GOT3 (cell line): ENCODE measurements around the gene ATXN7L1.

Source experiments
- DNase-seq: peaks from one replicate; lab custom pipeline; 2025; ENCODE audit warnings: mixed read lengths; lab: John Stamatoyannopoulos, UW

ATXN7L1 gene

GRCh38 chr7:105675934-105676371 is 200.4 kb downstream of the ATXN7L1 start:
- no peak for DNase-seq

GRCh38 chr7:105674200-105674920 is 202.0 kb downstream of the ATXN7L1 start:
- DNase-seq = no peak

GRCh38 chr7:105673367-105674084 is 202.9 kb downstream of the ATXN7L1 start:
- no peak for DNase-seq

- no peak for DNase-seq
These were observed 203.6 kb downstream of the ATXN7L1 start for GRCh38 chr7:105672801-105673200.

- DNase-seq = no peak
These were observed 210.1 kb downstream of the ATXN7L1 start for GRCh38 chr7:105666324-105666723.

GRCh38 chr7:105665684-105666083 is 210.7 kb downstream of the ATXN7L1 start:
- DNase-seq = no peak

- no peak for DNase-seq
These were observed 211.4 kb downstream of the ATXN7L1 start for GRCh38 chr7:105664816-105665525.

- no peak for DNase-seq
These were observed 213.4 kb downstream of the ATXN7L1 start for GRCh38 chr7:105662998-105663397.

- DNase-seq = no peak
These were observed 214.8 kb downstream of the ATXN7L1 start for GRCh38 chr7:105661625-105662024.

- no peak for DNase-seq
These were observed 219.4 kb downstream of the ATXN7L1 start for GRCh38 chr7:105656922-105657521.

- no peak for DNase-seq
These were observed 220.7 kb downstream of the ATXN7L1 start for GRCh38 chr7:105655500-105656380.

- DNase-seq = no peak
These were observed 221.3 kb downstream of the ATXN7L1 start for GRCh38 chr7:105655067-105655466.

- no peak for DNase-seq
These were observed 222.2 kb downstream of the ATXN7L1 start for GRCh38 chr7:105654095-105654686.

GRCh38 chr7:105653441-105654005 is 222.9 kb downstream of the ATXN7L1 start:
- DNase-seq = no peak

- DNase-seq = peak; percentile 21
These were observed 223.9 kb downstream of the ATXN7L1 start for GRCh38 chr7:105652359-105652993.

GRCh38 chr7:105651798-105652197 is 224.6 kb downstream of the ATXN7L1 start:
- no peak for DNase-seq

- no peak for DNase-seq
These were observed 225.9 kb downstream of the ATXN7L1 start for GRCh38 chr7:105650382-105650970.

GRCh38 chr7:105649727-105650381 is 226.5 kb downstream of the ATXN7L1 start:
- no peak for DNase-seq
